SU-DHL-6 (cell line): Measurements from ENCODE around the gene ADK.

Source experiments
- H2AFZ ChIP-seq: fragments of 200-600 bp; sonication (generic); 2 replicates; pipeline ENCODE4 v1.6.1; 2014; ENCODE audit warnings: low read depth, mild to moderate bottlenecking, moderate library complexity, mixed read lengths, antibody characterized with exemption, low read length; ENCODE audit not compliant: severe bottlenecking
- H3F3A ChIP-seq: fragments of 200-600 bp; shearing (Covaris generic); 2 replicates; pipeline ENCODE4 v1.6.0; 2016; ENCODE audit warnings: antibody characterized with exemption, mild to moderate bottlenecking; ENCODE audit not compliant: insufficient read depth
- H3K27ac ChIP-seq: fragments of 200-600 bp; sonication (generic); 2 replicates; pipeline ENCODE4 v1.5.1; 2016; ENCODE audit warnings: low read depth, mild to moderate bottlenecking, low read length, moderate library complexity, mixed read lengths
- H3K27me3 ChIP-seq: fragments of 200-600 bp; sonication (generic), shearing (Covaris generic); 2 replicates; pipeline ENCODE4 v1.6.0; 2014; ENCODE audit warnings: mild to moderate bottlenecking, low read length
- H3K36me3 ChIP-seq: fragments of 200-600 bp; sonication (generic); 2 replicates; pipeline ENCODE4 v1.6.1; 2014; ENCODE audit warnings: mild to moderate bottlenecking, low read length, mixed read lengths
- H3K4me2 ChIP-seq: fragments of 300-600, 200-600 bp; shearing (Covaris generic), sonication (generic); 2 replicates; pipeline ENCODE4 v1.6.0; 2014; ENCODE audit warnings: low read length, low read depth, mild to moderate bottlenecking; ENCODE audit not compliant: poor library complexity, severe bottlenecking
- H3K4me3 ChIP-seq: fragments of 200-600 bp; sonication (generic); 2 replicates; pipeline ENCODE4 v1.5.1; 2014; ENCODE audit warnings: antibody characterized with exemption, low read length, mild to moderate bottlenecking, mixed read lengths; ENCODE audit not compliant: insufficient read depth, poor library complexity, severe bottlenecking
- H3K79me2 ChIP-seq: fragments of 200-600 bp; sonication (generic); 2 replicates; pipeline ENCODE4 v1.6.1; 2014; ENCODE audit warnings: mild to moderate bottlenecking, low read length, moderate library complexity; ENCODE audit not compliant: insufficient read depth
- H3K9ac ChIP-seq: fragments of 200-600 bp; sonication (generic); 2 replicates; pipeline ENCODE4 v1.7.0; 2014; ENCODE audit warnings: mild to moderate bottlenecking, low read length
- H3K9me2 ChIP-seq: fragments of 200-600 bp; sonication (generic); replicated peaks from 2 replicates; pipeline ENCODE4 v1.6.1; 2014; ENCODE audit warnings: low read length; ENCODE audit not compliant: insufficient read depth
- H3K9me3 ChIP-seq: fragments of 200-600 bp; sonication (generic); 2 replicates; pipeline ENCODE4 v1.6.1; 2014; ENCODE audit warnings: low read length, mixed read lengths; ENCODE audit not compliant: insufficient read depth
- H4K20me1 ChIP-seq: fragments of 200-600 bp; sonication (generic); 2 replicates; pipeline ENCODE4 v1.6.1; 2014; ENCODE audit warnings: low read depth, mild to moderate bottlenecking, antibody characterized with exemption, low read length, moderate library complexity, mixed read lengths
- CTCF ChIP-seq: fragments of 200-600 bp; sonication (generic); IDR thresholded peaks from one replicate; pipeline ENCODE4 v1.5.1; 2017; ENCODE audit warnings: antibody characterized with exemption, mild to moderate bottlenecking, low read length, moderate library complexity; ENCODE audit not compliant: insufficient read depth, poor library complexity, severe bottlenecking
- EZH2phosphoT487 ChIP-seq: fragments of 200-600 bp; sonication (generic), shearing (Covaris generic); conservative IDR thresholded peaks from 2 replicates; pipeline ENCODE4 v1.6.1; 2018; ENCODE audit warnings: mild to moderate bottlenecking, antibody characterized with exemption, low read length, moderate library complexity, mixed read lengths

Gene ADK

GRCh38 chr10:74234569-74234968, 83.5 kb downstream of the ADK start:
- Histone ChIP-seq H3K79me2 (no peaks in the 10 kb centered on the region), H4K20me1 (no peaks in the 10 kb centered on the region), H3F3A (no peaks in the 10 kb centered on the region), H3K9me3 (no peaks in the 10 kb centered on the region), H3K9ac (no peak overlapping the region), H3K27me3 (no peaks in the 10 kb centered on the region), H3K4me2 (no peak overlapping the region), H2AFZ (no peak overlapping the region), H3K36me3 (no peaks in the 10 kb centered on the region), H3K9me2 (no peaks in the 10 kb centered on the region), H3K4me3 (no peak overlapping the region), H3K27ac (no peak overlapping the region)
- TF ChIP-seq CTCF (peak; percentile 19), EZH2phosphoT487 (no peak)

GRCh38 chr10:74238031-74238431, 87.0 kb downstream of the ADK start:
- H3K27me3 ChIP-seq, result no peaks in the 10 kb centered on the region
- no peaks in the 10 kb centered on the region for H3K9me2 ChIP-seq
- H4K20me1 ChIP-seq, result no peaks in the 10 kb centered on the region
- H3F3A ChIP-seq, result no peaks in the 10 kb centered on the region
- H2AFZ ChIP-seq, result no peak overlapping the region
- no peak overlapping the region for H3K27ac ChIP-seq
- TF ChIP-seq EZH2phosphoT487 (no peak), CTCF (no peak)
- H3K36me3 ChIP-seq, result no peaks in the 10 kb centered on the region
- no peak overlapping the region for H3K4me2 ChIP-seq
- H3K79me2 ChIP-seq, result no peaks in the 10 kb centered on the region
- no peaks in the 10 kb centered on the region for H3K9me3 ChIP-seq
- no peak overlapping the region for H3K9ac ChIP-seq
- no peak overlapping the region for H3K4me3 ChIP-seq

DNA sequence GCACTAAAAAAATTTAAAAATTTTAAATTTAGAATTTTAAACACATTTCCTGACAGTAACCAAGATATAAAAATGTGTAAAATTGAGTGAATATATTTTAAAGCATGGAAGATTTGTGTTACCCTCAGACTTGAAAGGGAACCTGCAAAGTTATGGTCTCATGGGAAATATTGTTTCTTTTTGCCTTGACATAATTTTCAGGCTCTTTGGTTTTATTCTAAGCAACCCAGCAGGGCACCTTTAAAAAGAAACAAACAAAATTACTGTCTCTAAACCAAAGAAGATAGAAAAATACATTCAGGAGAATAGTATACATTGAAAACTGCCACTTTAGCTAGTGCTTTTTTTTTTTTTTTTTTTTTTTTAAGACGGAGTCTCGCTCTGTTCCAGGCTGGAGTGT, 87.5 kb downstream of the ADK start:
- TF ChIP-seq CTCF, result no peak
- Histone ChIP-seq H3K27ac (no peak overlapping the region), H3K9me2 (no peaks in the 10 kb centered on the region), H3F3A (no peaks in the 10 kb centered on the region), H3K4me3 (no peak overlapping the region), H3K9me3 (no peaks in the 10 kb centered on the region), H4K20me1 (no peaks in the 10 kb centered on the region), H3K36me3 (no peaks in the 10 kb centered on the region), H3K79me2 (no peaks in the 10 kb centered on the region), H3K27me3 (no peaks in the 10 kb centered on the region), H3K4me2 (no peak overlapping the region), H2AFZ (no peak overlapping the region), H3K9ac (no peak overlapping the region)

DNA sequence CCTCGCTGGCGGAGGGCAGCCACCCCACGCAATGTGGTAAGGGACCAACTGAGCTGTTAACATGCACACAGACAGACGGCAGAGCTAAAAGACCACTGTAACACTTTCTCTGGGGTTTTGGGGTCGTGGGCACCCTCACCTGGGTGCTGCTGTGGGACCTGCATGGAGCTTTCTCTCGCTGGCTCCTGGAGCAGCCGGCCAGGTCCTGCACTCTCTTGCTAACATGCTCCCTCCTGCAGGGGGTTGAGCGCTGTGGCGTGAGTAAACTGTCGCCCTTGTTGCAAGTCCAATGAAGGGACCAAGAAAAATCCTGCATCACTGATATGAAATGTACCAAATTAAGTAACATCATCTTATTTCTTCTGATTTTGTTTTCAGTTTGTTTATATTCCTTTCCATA, 92.0 kb downstream of the ADK start:
- H3K79me2 ChIP-seq, result no peaks in the 10 kb centered on the region
- no peak overlapping the region for H2AFZ ChIP-seq
- no peaks in the 10 kb centered on the region for H3K9me3 ChIP-seq
- no peak overlapping the region for H3K4me3 ChIP-seq
- H3K4me2 ChIP-seq, result no peak overlapping the region
- H3F3A ChIP-seq, result peaks cover 6% of the 10 kb centered on the region; the same call in 1 of the 2 replicates
- no peak overlapping the region for H3K9ac ChIP-seq
- TF ChIP-seq EZH2phosphoT487 (no peak), CTCF (no peak)
- H4K20me1 ChIP-seq, result no peaks in the 10 kb centered on the region
- H3K27ac ChIP-seq, result no peak overlapping the region
- H3K9me2 ChIP-seq, result no peaks in the 10 kb centered on the region
- no peaks in the 10 kb centered on the region for H3K27me3 ChIP-seq
- H3K36me3 ChIP-seq, result no peaks in the 10 kb centered on the region
